ENCODE data around the gene ERI3. TPM values are rescaled to one million over a fixed set of nuclear protein-coding genes. Genes with fewer than 3 reads are reported as not detected.

Gene ERI3
- polyA plus RNA-seq, 3 donors: 26.4 to 35.0 (median 26.6) TPM

DNA sequence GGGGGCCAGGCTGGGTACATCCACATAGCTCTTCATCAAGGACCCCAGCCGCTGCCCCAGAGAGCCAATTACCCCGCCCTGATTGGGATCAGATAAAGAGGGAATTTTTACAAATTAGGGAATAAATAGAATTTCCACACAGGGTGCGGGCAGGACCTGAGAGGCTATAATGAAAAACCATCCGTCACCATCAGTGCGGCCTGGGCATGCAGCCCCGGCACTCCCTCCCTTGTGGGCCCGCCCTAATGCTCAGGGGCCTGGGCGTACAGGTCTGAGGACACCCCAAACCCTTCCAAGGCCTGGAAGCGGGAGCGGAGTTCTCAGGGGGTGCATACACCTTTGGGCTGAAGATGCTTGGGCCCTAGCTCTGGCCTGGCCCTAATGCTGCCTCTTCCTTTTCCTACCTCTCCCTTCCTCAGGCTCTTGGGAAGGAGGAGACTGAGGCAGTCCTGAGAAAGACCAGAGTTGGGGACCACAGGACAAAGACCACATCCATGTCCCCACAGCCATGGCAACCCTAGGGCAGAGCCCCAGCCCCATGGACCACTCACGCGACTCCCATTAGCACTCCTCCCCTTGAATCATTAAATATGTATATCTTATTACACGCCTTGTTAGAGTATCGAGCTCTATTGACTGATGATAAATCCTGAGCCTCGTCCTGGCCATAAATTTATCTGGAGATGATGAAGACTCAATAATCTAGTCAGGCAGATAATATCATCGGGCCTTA is 125.5 kb downstream of the ERI3 start:
- H3K27ac Mint-ChIP-seq: peak overlapping the region in 2 of 7 donors; percentile 23 to 32
- no peaks in the 10 kb centered on the region for H3K79me2 ChIP-seq (ENCODE audit: insufficient read depth, low read length)
- peaks cover 29% of the 10 kb centered on the region for H3K4me1 Mint-ChIP-seq
- H4K20me1 ChIP-seq (ENCODE audit: insufficient read depth, low read length): no peaks in the 10 kb centered on the region
- 98% methylated on average over 8 of the region's 16 CpGs for WGBS (ENCODE audit: insufficient coverage)
- H3K9me3 ChIP-seq (replicated peaks in 1 of 2; ENCODE audit: control insufficient read depth in 1 of 2, insufficient read depth in 1 of 2, low read length in 2 of 2): no peaks in the 10 kb centered on the region
- peaks cover 22 to 25% of the 10 kb centered on the region in 2 donors for H3K4me1 ChIP-seq (ENCODE audit: control insufficient read depth in 1 of 2, insufficient read depth in 2 of 2, low read length in 2 of 2)
- H3K27me3 ChIP-seq (ENCODE audit: control insufficient read depth in 2 of 2, insufficient read depth in 2 of 2, low read length in 2 of 2): no peaks in the 10 kb centered on the region
- H2AFZ ChIP-seq (ENCODE audit: insufficient read depth, low read depth, low read length, poor library complexity, severe bottlenecking): no peak overlapping the region
- H3K27me3 Mint-ChIP-seq (ENCODE audit: low read depth in 3 of 3): peaks cover 0 to 2% (median 0%) of the 10 kb centered on the region in 3 donors
- H3K36me3 ChIP-seq (replicated peaks in 1 of 2; ENCODE audit: control insufficient read depth in 1 of 2, insufficient read depth in 2 of 2, low read length in 2 of 2): peaks cover 0 to 11% of the 10 kb centered on the region in 2 donors
- no peak overlapping the region for H3K4me2 ChIP-seq (replicated peaks; ENCODE audit: extremely low read depth, low read length, poor library complexity, severe bottlenecking)
- no peak overlapping the region for H3K4me3 Mint-ChIP-seq
- TF ChIP-seq CTCF (IDR thresholded peaks at IDR 0.05): no peak
- DNase-seq: no peak
- no peak overlapping the region for H3K27ac ChIP-seq (ENCODE audit: low read depth in 1 of 2, low read length in 2 of 2)
- peaks cover 0 to 3% (median 0%) of the 10 kb centered on the region in 7 donors for H3K9me3 Mint-ChIP-seq
- H3K36me3 Mint-ChIP-seq: peaks cover 22 to 31% of the 10 kb centered on the region in 2 donors
- H3K4me3 ChIP-seq (replicated peaks in 1 of 3; ENCODE audit: low read depth in 2 of 3, low read length in 3 of 3): no peak overlapping the region
- H3K9ac ChIP-seq (ENCODE audit: insufficient read depth, low read length, poor library complexity, severe bottlenecking): no peak overlapping the region
- intact Hi-C loops (cut with micrococcal nuclease): no loop called here

DNA sequence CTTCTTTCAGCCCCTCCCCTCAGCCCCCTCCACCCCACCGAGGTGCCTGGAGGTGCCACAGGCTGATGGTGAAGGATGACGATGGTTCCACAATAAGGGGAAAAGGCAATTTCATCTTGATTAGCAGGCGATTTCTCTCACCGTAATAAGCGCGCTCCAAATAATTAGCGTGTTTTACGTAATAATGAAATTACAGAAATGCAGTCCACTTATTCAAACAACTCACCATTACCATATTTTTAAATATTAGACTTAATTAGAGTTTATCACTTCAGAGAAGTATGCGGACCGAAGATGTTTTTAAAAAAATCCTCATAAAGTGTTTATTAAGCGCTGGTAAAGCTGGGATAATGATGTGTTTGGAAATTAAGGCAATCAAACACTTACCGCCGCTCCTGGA is 126.8 kb downstream of the ERI3 start:
- H3K4me3 Mint-ChIP-seq: no peak overlapping the region
- Histone ChIP-seq H3K36me3 (replicated peaks in 1 of 2; ENCODE audit: control insufficient read depth in 1 of 2, insufficient read depth in 2 of 2, low read length in 2 of 2) (peaks cover 0 to 11% of the 10 kb centered on the region in 2 donors), H3K9ac (ENCODE audit: insufficient read depth, low read length, poor library complexity, severe bottlenecking) (peak overlapping the region; percentile 18), H3K4me2 (replicated peaks; ENCODE audit: extremely low read depth, low read length, poor library complexity, severe bottlenecking) (peak overlapping the region; percentile 51), H4K20me1 (ENCODE audit: insufficient read depth, low read length) (no peaks in the 10 kb centered on the region), H3K4me1 (ENCODE audit: control insufficient read depth in 1 of 2, insufficient read depth in 2 of 2, low read length in 2 of 2) (peaks cover 22 to 25% of the 10 kb centered on the region in 2 donors), H3K27ac (ENCODE audit: low read depth in 1 of 2, low read length in 2 of 2) (peak overlapping the region; percentile 54 to 80), H3K79me2 (ENCODE audit: insufficient read depth, low read length) (no peaks in the 10 kb centered on the region), H3K27me3 (ENCODE audit: control insufficient read depth in 2 of 2, insufficient read depth in 2 of 2, low read length in 2 of 2) (no peaks in the 10 kb centered on the region), H2AFZ (ENCODE audit: insufficient read depth, low read depth, low read length, poor library complexity, severe bottlenecking) (no peak overlapping the region), H3K9me3 (replicated peaks in 1 of 2; ENCODE audit: control insufficient read depth in 1 of 2, insufficient read depth in 1 of 2, low read length in 2 of 2) (no peaks in the 10 kb centered on the region), H3K4me3 (replicated peaks in 1 of 3; ENCODE audit: low read depth in 2 of 3, low read length in 3 of 3) (peak overlapping the region in 1 of 3 experiments; percentile 1)
- H3K27me3 Mint-ChIP-seq (ENCODE audit: low read depth in 3 of 3): peaks cover 0 to 2% (median 1%) of the 10 kb centered on the region in 3 donors
- no peak for TF ChIP-seq CTCF (IDR thresholded peaks at IDR 0.05)
- H3K27ac Mint-ChIP-seq: peak overlapping the region in 6 of 7 donors; percentile 60 to 84 (median 82)
- DNase-seq: no peak
- no CpG with 5 or more reads among the region's 13 CpGs for WGBS (ENCODE audit: insufficient coverage)
- peaks cover 0 to 3% (median 0%) of the 10 kb centered on the region in 7 donors for H3K9me3 Mint-ChIP-seq
- intact Hi-C loops (cut with micrococcal nuclease): no loop called here
- peaks cover 22 to 31% of the 10 kb centered on the region in 2 donors for H3K36me3 Mint-ChIP-seq
- peaks cover 40% of the 10 kb centered on the region for H3K4me1 Mint-ChIP-seq
